Esophagus muscularis mucosa (tissue), 4 donors: ENCODE measurements around the gene GPSM1.

Experiments
- EP300 ChIP-seq: sonication (generic); formaldehyde crosslinking; IDR thresholded peaks from one replicate; pipeline ENCODE4 v1.6.1; 2017; ENCODE audit warnings: antibody characterized with exemption
- POLR2A ChIP-seq: fragments of 450-650 bp; IDR thresholded peaks from one replicate; pipeline ENCODE4 v1.6.1; 2017; ENCODE audit warnings: antibody characterized with exemption, moderate library complexity, mild to moderate bottlenecking, low read depth
- POLR2AphosphoS5 ChIP-seq, 2 donors: sonication (generic); formaldehyde crosslinking; IDR thresholded peaks; one replicate each; pipeline ENCODE4 v1.6.1; 2017; ENCODE audit warnings: antibody characterized with exemption in 2 of 2
- TF ChIP-seq, protein P1 (sequence below), 3 experiments: fragments of 200-600 bp in 2 of 3; fragments of 450-650 bp in 1 of 3; sonication (generic) in 2 of 3; IDR thresholded peaks; one replicate each; pipeline ENCODE4 v1.5.1; 2017 to 2019; ENCODE audit warnings: antibody characterized with exemption in 3 of 3, mild to moderate bottlenecking in 2 of 3, moderate library complexity in 1 of 3

DNA sequence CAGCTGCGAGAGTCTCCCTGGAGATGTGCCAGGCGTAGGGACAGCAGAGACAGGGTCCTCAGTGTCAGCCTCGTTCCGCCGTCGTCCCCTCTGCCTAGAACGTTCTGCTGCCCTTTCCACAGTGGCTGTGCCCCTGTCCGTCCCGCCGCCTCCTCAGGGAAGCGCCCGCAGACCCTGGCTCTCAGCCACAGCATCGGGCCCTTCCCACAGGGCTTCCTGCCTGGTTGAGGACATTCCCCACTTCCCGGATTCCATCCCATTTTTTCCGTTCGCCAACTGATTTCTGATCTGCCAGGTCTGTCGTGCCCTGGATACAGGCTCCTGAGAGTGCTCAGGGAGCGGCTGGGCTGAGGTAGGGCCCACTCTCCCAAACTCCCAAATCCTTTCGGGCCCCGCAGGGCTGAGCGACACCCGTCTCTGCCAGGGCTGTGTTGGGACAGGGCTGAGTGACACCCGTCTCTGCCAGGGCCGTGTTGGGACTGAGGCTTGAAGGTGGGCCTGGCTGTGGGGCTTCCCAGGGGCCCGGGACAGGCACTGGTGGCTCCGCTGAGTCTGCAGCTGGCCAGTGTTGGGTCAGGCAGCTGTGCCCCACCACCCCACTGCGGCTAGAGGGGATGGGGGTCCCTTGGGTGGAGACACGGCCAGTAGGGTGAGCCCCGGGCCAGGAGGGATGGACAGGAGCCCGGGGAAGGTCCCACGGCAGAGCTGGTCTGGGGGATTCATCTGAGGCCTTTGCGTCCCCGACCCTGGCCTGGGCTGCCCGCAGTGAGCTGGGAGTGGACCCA is 20.3 kb downstream of the GPSM1 start:
- TF ChIP-seq, protein P1, sequence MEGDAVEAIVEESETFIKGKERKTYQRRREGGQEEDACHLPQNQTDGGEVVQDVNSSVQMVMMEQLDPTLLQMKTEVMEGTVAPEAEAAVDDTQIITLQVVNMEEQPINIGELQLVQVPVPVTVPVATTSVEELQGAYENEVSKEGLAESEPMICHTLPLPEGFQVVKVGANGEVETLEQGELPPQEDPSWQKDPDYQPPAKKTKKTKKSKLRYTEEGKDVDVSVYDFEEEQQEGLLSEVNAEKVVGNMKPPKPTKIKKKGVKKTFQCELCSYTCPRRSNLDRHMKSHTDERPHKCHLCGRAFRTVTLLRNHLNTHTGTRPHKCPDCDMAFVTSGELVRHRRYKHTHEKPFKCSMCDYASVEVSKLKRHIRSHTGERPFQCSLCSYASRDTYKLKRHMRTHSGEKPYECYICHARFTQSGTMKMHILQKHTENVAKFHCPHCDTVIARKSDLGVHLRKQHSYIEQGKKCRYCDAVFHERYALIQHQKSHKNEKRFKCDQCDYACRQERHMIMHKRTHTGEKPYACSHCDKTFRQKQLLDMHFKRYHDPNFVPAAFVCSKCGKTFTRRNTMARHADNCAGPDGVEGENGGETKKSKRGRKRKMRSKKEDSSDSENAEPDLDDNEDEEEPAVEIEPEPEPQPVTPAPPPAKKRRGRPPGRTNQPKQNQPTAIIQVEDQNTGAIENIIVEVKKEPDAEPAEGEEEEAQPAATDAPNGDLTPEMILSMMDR (IDR thresholded peaks at IDR 0.05), result no peak
- TF ChIP-seq POLR2AphosphoS5 (IDR thresholded peaks at IDR 0.05) (no peak), POLR2A (no peak), EP300 (no peak)
